Measurements from ENCODE around the gene COQ10A.

GRCh38 chr12:56224102-56224701 lies 42.5 kb upstream of the COQ10A start, which contains the start of gene NABP2:
- TF ChIP-seq, protein P1, sequence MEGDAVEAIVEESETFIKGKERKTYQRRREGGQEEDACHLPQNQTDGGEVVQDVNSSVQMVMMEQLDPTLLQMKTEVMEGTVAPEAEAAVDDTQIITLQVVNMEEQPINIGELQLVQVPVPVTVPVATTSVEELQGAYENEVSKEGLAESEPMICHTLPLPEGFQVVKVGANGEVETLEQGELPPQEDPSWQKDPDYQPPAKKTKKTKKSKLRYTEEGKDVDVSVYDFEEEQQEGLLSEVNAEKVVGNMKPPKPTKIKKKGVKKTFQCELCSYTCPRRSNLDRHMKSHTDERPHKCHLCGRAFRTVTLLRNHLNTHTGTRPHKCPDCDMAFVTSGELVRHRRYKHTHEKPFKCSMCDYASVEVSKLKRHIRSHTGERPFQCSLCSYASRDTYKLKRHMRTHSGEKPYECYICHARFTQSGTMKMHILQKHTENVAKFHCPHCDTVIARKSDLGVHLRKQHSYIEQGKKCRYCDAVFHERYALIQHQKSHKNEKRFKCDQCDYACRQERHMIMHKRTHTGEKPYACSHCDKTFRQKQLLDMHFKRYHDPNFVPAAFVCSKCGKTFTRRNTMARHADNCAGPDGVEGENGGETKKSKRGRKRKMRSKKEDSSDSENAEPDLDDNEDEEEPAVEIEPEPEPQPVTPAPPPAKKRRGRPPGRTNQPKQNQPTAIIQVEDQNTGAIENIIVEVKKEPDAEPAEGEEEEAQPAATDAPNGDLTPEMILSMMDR (IDR thresholded peaks at IDR 0.05): peak; percentile 81 to 98 (median 94)
- TF ChIP-seq EP300 (IDR thresholded peaks at IDR 0.05): peak; percentile 83 to 91
- TF ChIP-seq POLR2A (IDR thresholded peaks at IDR 0.05): peak in 1 of 2 donors; percentile 62

All from tibial nerve (tissue), 4 donors.